Left lobe of liver (tissue), 2 donors: ENCODE measurements around the gene CYGB. TPM values are rescaled to one million over a fixed set of nuclear protein-coding genes. Genes with fewer than 3 reads are reported as not detected.
A peak's percentile ranks its signal among the peaks of the same experiment; 100 is the strongest.

Experiments
- ATAC-seq: fragments of 200-7000 bp; cut with Tn5 transposase; one replicate; pipeline ENCODE4 v1.9.1; 2020; ENCODE audit warnings: mild to moderate bottlenecking, moderate library complexity
- DNase-seq: peaks from one replicate; pipeline ENCODE4 v3.0.0-alpha.2; 2020; ENCODE audit warnings: low spot score
- total RNA-seq: library from RNA; stranded (reverse); gene quantifications from one replicate; pipeline ENCODE4 v1.2.1, GENCODE V29; 2021
- donor health status: DM: no; HTN: no; CAD: no; lungs with moderate emphysema.
- donor health status: DM: no; HTN: yes; CAD: no.

The CYGB gene
- total RNA-seq, 1 donor from 2014 or later = 5.0 TPM

DNA sequence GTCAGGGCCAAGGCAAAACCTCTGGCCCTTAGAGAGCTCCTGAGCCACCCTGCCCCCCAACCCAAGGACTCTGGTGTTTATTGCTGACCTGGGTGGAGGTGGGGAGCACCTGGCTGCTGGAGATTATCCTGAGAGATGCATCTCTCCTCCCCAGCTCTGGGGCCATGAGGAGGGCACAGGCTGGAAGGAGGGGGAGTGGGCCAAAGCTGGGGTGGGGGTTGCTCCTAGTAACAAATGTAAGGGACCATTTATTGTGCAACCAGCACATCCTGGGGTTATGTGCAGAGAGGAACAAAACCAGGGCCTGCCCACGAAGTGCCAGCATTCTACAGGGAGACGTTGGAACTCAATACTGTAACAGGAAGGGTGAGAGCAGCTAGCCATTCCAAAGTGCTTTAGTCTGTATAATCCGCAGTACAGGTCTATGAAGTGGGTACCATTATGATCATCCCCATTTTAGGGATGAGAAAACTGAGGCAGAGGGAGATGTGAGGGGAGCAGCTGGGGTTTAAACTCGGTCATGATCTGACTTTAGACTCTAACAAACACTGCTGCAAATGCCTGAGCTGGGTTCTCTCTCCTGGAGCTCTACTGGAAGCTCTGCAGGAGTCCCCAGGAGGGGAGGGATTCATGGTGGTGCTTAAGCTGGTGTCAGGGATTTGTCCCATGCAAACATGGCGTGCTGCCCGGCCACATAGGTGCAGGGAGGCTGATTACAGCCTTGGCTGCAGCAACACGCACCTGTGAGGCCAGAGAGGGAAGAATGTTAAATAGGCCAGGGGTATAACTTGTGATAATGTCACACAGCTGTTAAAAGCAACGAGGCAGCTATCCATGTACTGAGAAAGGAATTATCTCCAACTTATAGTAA lies 34.9 kb downstream of the CYGB start:
- ATAC-seq (no peak), DNase-seq (no peak)

DNA sequence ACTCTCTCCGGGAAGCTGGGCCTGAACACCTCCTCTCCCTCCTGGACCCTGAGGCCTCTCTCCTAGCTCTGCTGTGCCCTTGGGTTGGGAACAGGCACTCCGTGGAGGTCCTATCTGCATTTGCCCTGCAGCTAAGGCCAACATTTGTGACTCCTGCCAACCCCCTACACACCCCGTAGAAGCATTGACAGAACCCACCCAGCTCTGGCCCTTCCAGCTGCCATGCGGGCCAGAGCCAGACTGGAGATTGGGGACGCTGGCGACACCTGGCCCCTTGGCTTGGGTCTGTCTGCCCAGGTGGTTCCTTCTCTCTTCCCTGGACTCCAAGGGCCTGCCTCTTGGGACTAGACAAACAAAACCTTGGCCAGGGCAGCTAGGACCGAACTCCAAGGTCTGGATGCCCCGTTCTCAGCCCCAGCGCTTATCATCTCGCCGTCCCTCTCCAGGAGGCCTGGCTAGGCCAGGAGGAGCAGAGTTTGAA lies 35.6 kb downstream of the CYGB start:
- ATAC-seq (no peak), DNase-seq (no peak)

DNA sequence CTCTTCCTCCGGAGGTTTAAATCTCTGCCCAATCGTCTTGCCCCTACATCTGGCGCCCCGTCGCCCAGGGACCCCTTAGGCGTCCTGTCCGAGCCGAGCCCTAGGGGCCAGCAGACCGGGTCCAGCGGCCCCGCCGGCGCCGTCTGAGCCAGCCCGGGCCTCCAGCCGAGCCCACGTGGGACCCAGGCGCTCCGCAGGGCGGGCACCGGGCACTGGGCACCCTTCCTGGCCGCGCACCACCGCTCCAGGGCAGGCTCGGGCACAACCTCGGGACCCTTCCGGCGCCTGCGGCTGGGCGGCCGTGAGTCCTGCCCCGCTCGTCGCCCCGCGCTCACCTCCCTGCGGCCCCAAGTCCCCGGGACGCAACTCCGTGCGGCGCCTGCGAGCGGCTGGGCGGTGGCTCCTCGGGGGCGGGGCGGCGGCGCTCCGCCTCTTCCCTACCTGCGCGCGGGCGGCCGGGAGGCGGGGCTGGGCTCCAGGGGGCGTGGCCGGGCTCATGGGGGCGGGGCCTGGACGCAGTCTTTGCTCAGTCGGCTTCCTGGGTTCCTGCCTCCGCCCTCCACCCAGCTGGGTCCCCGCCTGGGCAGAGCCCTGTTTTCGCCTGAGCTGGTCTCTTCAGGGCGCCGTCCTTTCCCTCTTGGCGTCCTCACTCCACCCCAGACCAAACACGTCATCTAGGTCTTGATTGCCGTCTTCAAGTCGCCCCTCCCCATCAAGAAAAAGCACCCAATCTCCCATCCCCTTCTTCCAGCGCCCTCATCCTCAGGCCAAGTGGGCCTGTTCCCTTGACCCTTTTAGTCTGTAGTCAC lies 36.3 kb downstream of the CYGB start, which contains the start of gene RHBDF2:
RHBDF2 (minus strand) TSS at position 406 of the 809 bp plus-strand sequence. CDS start 19,899 bp downstream, outside the sequence.
- DNase-seq (peak; percentile 96), ATAC-seq (peak; percentile 93)

DNA sequence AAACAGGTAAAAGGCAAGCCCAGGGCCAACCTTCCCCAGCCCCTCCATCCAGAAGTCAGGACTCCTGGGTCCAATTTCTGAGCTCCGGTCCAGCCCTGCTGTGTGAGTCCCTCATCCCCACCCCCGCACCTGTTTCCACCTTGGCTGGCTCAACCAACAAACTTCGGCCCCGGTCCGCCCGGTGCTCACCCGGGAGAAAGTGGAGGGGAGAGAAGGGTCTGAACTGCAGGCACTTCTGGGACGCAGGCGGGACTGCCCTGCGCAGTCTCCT lies 36.8 kb downstream of the CYGB start:
- DNase-seq = no peak
- no peak for ATAC-seq

DNA sequence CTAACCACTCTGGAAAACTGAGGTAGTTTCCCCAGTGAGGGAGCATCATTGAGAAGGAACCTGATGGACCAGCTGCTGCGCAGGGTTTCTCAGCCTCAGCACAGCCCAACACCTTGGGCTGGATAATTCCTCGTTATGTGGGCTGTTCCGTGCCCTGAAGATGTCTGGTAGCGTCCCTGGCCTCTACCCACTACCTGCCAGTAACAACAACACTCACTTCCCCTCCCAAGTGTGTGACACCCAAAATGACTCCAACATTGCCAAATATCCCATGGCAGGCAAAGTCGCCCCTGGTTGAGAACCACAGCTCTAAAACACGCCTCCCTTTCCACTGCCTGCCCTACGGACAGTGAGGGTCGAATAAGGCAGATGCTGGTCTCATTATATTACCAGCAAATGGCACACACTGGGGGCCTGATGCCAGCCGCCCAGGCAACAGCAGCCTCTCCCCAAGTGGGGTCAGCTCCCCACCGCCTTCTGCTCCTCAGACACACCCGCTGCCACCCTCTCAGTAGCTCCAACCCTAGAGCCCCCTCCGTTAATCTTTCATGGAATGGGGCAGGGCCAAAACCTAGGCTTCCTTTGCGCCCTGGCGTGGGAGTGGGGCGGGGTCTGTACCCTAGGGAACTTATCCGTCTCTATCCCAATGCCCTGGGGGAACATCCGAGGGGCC lies 37.3 kb downstream of the CYGB start:
- no peak for ATAC-seq
- no peak for DNase-seq

DNA sequence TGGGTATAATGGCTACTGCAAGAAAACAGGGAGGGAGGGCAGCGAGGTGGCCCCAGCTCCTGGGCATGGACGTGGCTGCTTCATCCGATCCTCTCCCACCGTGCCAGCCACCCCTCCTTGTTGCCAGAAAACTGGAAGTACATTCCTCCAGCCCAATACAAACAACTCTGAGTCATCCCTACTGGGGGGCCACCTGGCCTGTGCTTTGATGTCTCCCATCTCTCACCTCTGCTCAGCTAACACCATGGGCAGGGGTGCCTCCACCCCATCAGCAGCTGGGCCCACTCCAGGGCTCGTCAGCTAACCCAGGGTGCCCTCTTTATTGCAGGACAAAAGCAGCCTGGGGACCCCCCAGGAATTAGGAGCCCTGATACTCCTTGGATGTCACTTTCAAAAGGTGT lies 38.2 kb downstream of the CYGB start:
- DNase-seq (no peak), ATAC-seq (no peak)

DNA sequence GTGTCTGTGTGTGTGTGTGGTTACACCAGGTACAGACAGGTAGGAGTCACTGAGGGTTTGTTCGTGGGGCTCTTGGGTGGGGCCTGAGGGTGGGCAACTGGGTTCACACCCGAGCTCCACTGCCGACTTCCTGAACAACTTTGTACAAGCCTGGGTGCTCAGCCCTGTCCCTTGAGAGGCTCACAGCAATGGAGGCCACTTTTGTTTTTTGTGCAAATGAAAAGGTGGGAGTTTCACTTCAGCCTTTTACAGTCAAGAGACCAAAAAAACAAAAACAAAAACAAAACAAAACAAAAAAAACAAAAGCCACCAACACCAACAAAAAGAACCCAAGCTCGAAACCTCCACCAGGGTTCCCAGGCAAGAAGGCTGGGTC lies 38.6 kb downstream of the CYGB start:
- no peak for DNase-seq
- ATAC-seq = no peak

DNA sequence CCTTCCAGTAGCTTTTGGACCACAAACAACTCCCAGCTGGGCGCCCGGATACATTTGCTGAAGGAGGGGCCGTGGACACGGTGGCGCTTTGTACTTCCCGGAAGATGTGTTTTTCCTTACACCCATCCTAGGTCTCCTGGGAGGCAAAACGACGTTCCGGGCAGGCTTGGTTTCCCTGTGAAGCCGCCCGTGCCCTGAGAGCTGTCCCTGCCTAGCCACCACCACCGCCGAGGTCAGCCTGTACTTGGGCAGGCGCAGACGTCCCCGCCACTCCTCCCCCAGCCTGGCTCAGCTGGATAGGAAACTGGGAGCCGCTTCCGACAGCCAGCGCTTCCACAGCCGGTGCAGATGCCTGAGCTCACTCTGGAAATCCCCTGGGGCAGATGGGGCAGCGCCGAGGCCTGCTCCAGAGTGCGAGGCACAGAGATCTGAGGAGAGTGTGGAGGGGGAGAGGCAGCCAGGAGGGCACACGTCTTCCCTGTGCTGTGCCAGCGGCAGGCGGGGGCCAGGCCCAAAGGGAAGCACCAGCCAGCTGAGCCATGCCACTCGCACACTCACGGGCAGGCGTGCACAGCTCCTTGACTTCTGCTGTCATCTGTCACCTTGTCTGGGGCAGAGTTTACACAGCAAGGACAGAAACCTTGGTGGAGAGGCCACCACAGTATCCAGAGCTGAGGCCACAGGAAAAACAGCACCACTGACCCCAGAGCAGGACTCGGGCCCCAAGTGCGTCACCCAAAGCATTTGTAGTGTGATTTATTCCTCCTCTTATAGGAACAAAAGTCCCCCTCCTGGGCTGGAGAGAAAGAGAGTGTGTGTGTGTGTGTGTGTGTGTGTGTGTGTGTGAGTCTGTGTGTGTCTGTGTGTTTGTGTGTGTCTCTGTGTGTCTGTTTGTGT lies 39.3 kb downstream of the CYGB start:
- ATAC-seq (peak; percentile 73), DNase-seq (peak; percentile 80)

DNA sequence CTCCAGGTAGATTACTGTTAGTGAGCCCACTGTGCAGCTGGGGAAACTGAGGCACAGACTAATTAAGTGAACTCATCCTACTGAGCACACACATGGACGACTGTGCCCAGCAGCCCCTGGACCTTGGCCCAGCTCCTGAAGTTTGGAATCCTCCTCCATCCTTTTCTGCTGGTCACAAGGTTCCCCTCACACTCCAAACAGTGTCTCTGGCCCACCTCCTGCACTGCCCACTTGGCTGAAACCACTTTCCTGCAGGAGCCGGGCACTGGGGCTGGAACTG lies 39.9 kb downstream of the CYGB start:
- no peak for DNase-seq
- no peak for ATAC-seq

DNA sequence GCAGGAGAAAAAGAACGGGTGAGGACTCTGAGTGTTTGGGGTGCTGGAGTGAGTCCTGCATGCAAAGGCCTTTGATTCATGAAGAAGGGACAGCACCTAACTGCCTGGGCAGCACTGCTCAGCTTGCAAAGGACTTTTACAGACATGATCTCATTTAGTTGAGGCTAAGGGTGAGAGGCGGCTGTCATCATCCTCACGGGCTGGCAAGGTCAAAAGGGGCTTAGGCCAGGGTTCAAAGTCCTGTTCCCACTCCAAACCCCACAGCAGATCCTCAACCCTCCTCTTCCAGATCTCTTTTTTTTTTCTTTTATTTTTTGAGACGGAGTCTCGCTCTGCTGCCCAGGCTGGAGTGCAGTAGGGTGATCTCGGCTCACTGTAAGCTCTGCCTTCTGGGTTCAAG lies 41.0 kb downstream of the CYGB start:
- DNase-seq (no peak), ATAC-seq (no peak)

DNA sequence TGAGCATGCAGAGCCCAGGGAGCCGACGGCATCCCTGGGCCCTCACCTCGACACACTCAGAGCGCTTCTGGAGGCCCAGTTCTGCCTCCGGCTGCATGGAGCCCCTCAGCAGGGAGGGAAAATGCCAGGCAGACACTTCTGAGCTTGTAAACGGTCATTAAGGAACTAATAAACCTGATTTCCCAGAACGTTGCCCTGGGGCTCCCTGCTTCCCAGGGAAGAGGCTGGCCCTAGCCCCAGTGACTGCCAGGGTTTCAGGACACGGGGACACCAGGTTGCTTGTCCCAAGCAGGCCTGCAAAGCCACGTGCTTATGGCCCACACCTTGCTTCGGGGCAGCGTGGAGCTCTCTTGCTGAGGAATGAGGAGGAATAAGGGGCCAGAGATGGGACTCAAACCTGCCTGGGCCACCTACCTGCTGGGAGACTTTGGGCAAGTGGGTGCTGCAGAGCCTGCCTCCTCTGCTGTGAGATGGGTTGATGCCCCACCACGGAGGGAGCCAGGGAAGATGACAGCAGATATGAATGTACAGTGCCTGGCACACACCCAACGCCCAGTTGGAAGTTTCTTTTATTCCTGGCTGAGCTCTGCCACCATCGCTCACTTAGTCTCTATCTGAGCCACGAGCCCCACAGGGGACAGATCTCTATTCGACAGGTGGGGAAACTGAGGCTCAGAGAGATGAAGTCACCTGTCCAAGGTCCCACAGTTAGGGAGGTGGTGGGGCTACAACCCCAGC lies 41.7 kb downstream of the CYGB start:
- no peak for DNase-seq

DNA sequence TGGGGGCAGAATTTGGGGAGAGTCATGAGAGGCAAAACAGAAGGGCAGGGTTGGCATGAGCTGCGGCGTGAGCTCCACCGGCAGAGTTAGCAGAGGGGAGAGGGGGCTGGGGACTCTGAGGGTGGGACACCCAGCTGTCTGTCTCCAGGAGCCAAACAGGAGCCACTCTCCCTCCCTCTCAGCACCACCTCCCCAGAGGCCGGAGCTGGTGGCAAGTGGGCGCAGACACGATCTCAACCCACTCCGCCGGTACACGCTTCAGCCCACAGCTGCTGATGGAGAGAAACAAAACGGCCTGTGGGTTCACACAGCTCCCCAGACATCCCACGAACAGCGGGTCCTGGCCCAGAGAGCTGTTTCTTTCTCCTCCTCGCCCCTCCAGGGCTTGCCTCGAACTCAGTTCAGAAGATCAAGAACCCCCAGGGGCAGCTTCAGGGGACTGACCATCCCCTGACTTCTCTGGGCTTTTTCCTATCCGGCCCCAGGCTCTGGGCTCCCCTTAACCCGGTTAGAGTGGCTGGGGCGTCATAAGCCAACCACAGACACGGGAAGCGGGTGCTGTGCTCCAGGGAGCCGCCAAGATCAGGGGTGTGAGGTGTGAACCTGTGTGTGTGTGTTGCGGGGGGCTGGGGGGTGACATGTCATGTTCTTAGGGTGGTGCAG lies 43.9 kb downstream of the CYGB start:
- DNase-seq (no peak), ATAC-seq (no peak)

More for the DNA sequence above, 41.7 kb downstream of the CYGB start:
- no peak for ATAC-seq

DNA sequence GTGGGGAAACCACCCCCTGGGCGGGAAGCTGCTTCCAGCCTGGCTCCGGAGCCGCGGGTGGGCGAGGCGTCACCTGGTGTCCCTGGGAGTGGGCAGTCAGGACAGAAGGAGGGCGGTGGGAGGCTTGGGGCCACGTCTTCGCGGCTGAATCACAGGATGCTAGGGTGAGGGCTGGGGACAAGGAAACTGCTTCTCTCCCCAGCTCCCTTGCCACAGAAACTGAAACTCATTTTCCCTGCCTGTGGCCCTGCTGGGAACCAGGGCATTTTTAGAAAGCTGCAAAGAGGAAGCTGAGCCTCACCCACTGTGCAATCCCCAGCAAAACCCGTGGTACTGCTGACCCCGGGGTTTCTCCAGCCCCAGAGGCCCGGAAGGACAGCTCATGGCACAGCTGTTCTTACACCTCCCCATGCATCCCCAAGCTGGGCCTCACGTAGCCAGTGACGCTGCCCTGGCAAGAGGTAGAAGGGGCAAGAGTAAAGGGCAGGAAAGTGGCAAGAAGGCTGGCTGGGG lies 44.5 kb downstream of the CYGB start:
- peak; percentile 28 for ATAC-seq
- DNase-seq = no peak

DNA sequence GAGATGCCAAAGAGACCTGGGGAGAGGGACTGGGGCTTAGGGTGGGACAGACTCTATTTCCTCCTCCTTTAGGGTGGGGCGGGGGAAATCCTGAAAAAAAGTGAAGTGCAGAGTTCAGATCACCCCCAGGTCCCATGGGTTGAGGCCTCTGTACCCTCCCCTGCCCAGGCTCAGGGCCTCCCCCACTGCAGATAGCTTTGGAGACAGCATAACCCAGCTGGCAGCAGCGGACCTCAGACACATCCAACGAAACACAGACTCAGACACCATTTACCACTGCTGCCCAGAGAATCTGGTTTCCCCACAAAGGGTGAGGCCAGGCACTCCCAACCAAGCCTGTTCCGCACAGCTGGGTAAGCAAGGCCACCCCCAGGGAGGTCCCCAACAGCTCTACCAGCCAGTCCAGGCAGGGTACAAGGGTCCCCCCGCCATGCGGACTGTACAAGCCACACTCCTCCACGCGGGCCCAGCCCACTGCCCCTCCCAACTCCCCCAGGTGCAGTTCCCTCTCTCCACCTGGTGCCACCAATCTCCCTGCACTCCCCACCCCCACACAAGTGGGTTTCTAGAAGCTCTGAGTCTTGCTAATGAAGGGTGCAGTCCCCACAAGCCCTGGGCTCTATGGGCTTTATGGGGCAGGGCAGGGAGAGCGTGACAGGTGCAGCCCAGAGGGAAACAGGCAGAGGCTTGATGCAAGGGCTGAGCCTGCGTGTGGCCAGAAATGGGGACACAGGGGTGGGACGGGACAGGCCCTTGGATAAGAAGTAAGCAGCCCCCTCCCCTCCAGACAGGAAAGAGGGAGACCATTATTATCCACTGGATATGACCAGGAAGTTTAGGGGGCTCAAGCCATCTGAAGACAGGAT lies 45.2 kb downstream of the CYGB start:
- no peak for DNase-seq
- peak; percentile 30 for ATAC-seq

DNA sequence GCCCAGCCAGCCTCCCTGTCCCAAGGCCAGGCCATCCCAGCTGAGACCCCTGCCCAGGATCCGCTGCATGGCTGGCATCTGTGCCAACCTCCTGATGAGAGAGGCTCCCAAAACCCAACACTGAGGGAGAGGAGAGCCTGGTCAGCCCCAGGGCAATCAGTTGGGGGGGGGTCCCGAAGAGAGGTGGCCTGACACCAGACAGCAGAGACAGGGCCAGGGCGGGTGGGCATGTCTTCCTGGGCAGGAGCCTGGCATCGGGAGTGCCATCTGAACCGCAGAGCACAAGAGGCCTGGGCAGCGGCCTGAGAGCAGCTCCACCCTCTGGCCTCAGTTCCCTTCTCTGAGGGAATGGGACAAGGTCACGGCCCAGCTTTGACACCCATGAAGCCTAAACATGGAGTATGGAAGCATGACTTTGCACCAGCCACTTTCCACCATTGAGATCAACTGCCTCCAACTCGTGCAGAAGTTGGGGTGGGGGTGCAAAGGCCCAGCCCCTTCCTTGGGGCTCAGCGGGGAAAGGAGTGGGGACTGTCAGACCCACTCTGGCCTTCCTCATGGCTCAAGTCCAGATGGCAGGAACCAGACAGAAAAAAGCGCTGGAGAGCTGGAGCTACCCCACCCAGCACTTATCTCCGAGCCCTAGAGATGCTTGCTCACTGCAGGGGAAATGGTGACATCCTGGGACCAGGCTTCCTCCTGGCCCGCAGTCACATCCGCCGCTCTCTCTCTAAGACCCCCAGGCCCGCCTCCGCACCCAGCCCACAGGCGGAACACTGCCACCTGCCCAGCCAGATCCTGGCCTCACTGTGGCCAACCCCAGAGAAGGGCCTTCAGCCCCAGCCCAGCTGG lies 46.0 kb downstream of the CYGB start:
- ATAC-seq (peak; percentile 30), DNase-seq (no peak)

DNA sequence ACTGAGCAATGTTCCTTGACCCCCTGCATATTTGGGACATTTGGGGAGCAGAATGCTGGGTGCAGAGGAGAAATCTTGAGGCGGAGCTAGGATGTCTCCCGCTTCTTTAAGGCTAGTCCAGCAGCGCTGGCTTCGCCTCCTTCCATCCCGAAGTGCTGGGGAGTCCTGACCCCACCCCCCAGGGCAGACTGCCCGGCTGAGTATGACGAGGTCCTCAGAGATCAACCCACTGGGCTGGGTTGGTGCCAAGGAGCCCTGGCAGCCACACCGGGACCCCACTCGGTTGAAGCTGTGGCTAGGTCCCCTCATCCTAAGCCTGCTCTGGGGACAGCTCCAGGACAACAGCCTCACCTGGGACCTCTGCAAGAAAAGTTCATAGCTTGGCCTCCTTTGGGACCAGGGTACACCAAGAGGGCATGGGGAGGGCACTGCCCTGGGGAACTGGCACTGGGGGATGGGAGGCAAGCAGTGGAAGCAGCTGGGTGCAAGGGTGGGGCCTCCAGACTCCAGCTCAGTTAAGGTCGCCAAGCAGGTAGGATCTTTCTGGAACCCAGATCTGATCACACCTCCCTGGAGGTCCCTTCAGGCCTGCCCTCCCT lies 47.3 kb downstream of the CYGB start:
- ATAC-seq (no peak), DNase-seq (no peak)
